Fibroblast of lung (primary cell): Measurements from ENCODE around the gene CPZ.

Experiments
- CTCF ChIP-seq, 2 donors: IDR thresholded peaks in 1 of 2; conservative IDR thresholded peaks in 1 of 2; 1 replicate in 1 of 2; 2 replicates in 1 of 2; pipeline ENCODE4 v1.5.1; 2011 to 2012; ENCODE audit warnings: low read length in 2 of 2, control low read depth in 1 of 2, inconsistent platforms in 1 of 2, low read depth in 1 of 2, mild to moderate bottlenecking in 1 of 2
- EZH2 ChIP-seq: IDR thresholded peaks from 2 replicates; pipeline ENCODE4 v1.5.1; 2012; ENCODE audit warnings: low read length, control low read depth, mild to moderate bottlenecking; ENCODE audit errors: missing control alignments

- no peak for TF ChIP-seq CTCF (conservative IDR thresholded peaks at IDR 0.05 in 1 of 2, IDR thresholded peaks at IDR 0.05 in 1 of 2; ENCODE audit: low read depth in 1 of 2, low read length in 2 of 2)
- TF ChIP-seq EZH2: no peak
Measured at GRCh38 chr4:8570201-8570600, 22.4 kb upstream of the CPZ start.
